Endothelial cell of umbilical vein (primary cell): ENCODE data around the gene PLEKHG4B.

Source experiments
- CTCF ChIP-seq, 2 donors: IDR thresholded peaks; 1 replicate in 1 of 2; 2 replicates in 1 of 2; pipeline ENCODE4 v1.5.1; 2011; ENCODE audit warnings: low read length in 2 of 2, mild to moderate bottlenecking in 2 of 2, moderate library complexity in 2 of 2, control low read depth in 1 of 2, inconsistent platforms in 1 of 2, low read depth in 1 of 2; ENCODE audit not compliant: insufficient read depth in 1 of 2; ENCODE audit errors: extremely low read depth in 1 of 2
- POLR2AphosphoS5 ChIP-seq: IDR thresholded peaks from 2 replicates; pipeline ENCODE4 v1.6.1; 2012; ENCODE audit warnings: low read depth, mild to moderate bottlenecking, control low read depth, low read length, moderate library complexity; ENCODE audit not compliant: insufficient read depth

- TF ChIP-seq CTCF (IDR thresholded peaks at IDR 0.05; ENCODE audit: extremely low read depth in 1 of 2, insufficient read depth in 1 of 2, low read depth in 1 of 2, low read length in 2 of 2) (no peak), POLR2AphosphoS5 (no peak)
These were observed 1.4 kb downstream of the PLEKHG4B start for GRCh38 chr5:93221-93980.
